Activated effector memory CD4-positive, alpha-beta T cell treated with Interleukin-2 at 50 U/mL for 16 hours (primary cell): ENCODE measurements around the gene PRDM2.

Source experiments
- DNase-seq: peaks from one replicate; pipeline ENCODE4 v3.0.0-alpha.2; 2020

The PRDM2 gene

DNA sequence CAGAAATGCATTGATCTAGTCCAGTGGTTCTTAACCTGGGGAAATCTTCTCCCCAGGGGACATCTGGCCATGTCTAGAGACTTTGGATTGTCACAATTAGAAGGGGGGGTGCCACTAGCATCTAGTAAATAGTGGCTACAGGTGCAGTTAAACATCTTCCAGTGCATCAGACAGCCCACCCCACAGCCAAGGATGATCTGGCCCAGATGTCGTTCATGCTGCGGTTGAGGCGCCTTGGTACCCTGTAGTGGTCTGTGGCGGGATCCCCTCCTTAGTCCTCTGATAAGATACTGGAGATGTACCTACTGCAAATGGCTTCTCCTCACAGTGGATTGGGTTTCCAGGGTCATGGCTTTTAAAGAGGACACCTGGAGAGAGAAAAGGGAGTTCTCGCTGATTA lies 69.8 kb downstream of the PRDM2 start:
- no peak for DNase-seq

DNA sequence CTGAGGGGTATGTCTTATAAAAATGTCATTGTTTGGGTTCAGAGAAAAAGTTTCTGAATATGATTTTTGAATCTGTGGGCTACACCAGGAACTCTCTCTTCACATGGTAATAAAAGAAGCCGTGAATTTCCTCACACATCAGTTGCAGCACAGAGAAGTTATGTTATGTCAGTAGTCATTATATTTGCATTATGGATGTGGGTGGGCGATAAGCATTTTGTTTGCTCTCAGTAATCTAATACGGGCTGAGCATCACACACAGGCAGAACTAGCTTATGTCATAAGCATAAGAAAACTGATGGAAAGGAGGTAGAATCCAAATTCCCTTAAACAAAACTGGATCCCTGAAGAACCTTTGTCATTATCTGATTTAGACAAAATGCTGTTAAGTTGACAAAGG lies 70.8 kb downstream of the PRDM2 start:
- no peak for DNase-seq

DNA sequence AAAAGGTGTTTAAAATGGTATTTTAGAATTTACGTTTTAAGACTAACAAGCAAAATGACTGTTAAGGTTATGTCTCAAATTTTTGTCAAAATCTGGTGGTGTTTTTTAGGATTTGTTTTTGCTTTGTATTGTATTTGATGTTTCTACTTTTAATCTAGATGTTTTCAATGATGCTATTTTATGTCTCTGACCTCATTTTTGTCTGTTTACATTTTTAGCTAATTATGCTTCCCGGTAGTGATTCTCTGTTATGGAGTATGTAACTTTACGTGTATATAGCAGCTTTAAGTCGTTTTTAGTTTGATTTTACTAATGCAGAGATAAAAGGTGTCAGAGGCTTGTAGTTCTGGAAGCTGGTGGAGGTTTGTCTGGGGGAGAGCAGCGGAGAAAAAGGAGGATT lies 71.8 kb downstream of the PRDM2 start:
- no peak for DNase-seq

DNA sequence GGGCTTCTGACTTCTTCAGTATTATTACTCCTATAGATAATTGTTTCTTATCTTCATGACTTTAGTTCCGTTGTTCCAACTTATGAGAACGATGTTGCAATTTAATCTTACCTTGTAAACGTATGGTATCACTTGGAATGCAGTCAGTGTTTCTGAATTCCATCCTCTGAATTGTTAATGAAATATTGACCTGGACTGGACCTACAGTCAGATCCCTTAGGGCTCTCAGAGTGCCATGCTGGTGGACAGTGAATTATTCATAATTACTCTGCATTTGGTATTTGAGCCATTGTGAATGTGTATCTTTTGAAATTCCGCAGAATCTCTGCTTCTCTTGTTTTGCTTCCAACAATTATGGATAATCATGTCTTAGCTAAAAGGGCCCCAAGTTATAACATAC lies 72.3 kb downstream of the PRDM2 start:
- no peak for DNase-seq

DNA sequence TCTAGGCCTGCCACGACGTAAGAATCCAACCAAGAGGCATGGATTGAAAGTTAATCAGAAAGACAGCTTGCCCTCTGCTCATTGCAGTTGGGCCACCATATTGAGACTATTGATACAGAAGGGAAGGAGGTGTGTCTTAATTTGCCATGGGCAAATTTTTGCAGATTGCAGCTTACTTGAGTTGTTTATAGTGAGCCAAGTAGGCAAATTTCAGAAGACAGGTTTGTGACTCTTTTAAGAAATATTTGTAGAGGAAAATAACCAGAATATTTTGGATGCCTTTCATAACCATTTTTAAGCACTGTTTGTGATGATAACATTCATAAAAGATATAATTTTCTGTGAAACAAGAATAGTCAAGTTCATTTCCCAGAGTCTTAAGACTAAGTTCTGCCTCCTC lies 74.1 kb downstream of the PRDM2 start:
- no peak for DNase-seq

DNA sequence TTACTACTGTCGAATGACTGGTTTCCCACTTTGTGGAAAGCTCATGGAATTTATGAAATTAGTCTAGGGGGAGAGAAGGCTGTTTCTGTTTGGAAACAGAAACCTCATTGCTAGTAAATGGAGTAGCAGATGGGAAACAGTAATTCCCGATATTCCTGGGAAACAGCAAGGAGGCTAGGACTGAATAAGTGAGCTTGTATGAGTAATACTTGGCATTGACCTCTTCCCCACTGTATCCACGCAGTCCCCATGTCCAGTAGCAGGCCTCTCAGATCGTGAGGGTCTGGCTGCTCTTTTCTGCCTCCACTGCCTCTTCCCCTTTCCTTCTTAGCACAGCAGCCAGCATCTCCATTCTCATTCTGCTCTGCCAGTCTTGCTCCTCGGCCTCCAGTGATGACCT lies 75.5 kb downstream of the PRDM2 start:
- no peak for DNase-seq

DNA sequence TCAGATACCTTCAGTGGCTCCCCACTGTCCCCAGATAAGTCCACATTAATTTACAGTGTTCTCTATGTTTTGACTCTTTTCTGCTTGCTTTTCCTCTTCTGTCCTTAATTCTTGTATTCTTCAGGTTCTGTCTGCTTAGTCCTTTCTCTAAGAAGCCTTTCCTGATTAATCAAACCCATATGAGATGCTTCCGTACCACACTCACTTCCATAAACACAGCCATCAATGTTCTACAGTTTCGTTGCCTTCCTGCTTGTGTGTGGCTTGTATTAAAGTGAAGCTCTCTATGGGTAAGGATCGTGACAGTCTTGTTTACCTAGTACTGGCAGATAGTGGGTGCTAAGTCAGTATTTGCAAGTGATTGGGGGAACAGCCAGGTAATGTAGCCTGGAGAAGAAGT lies 75.9 kb downstream of the PRDM2 start:
- no peak for DNase-seq

DNA sequence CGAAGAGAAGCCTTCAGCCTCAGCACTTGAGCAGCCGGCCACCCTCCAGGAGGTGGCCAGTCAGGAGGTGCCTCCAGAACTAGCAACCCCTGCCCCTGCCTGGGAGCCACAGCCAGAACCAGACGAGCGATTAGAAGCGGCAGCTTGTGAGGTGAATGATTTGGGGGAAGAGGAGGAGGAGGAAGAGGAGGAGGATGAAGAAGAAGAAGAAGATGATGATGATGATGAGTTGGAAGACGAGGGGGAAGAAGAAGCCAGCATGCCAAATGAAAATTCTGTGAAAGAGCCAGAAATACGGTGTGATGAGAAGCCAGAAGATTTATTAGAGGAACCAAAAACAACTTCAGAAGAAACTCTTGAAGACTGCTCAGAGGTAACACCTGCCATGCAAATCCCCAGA lies 78.4 kb downstream of the PRDM2 start:
- no peak for DNase-seq

DNA sequence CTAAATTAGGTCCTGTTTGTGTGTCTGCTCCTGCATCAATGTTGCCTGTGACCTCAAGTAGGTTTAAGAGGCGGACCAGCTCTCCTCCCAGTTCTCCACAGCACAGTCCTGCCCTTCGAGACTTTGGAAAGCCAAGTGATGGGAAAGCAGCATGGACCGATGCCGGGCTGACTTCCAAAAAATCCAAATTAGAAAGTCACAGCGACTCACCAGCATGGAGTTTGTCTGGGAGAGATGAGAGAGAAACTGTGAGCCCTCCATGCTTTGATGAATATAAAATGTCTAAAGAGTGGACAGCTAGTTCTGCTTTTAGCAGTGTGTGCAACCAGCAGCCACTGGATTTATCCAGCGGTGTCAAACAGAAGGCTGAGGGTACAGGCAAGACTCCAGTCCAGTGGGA lies 79.9 kb downstream of the PRDM2 start:
- no peak for DNase-seq

DNA sequence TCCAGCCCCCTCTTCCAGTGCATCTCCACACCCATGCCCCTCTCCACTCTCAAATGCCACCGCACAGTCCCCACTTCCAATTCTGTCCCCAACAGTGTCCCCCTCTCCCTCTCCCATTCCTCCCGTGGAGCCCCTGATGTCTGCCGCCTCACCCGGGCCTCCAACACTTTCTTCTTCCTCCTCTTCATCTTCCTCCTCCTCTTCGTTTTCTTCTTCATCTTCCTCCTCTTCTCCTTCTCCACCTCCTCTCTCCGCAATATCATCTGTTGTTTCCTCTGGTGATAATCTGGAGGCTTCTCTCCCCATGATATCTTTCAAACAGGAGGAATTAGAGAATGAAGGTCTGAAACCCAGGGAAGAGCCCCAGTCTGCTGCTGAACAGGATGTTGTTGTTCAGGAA lies 80.8 kb downstream of the PRDM2 start:
- DNase-seq = no peak

DNA sequence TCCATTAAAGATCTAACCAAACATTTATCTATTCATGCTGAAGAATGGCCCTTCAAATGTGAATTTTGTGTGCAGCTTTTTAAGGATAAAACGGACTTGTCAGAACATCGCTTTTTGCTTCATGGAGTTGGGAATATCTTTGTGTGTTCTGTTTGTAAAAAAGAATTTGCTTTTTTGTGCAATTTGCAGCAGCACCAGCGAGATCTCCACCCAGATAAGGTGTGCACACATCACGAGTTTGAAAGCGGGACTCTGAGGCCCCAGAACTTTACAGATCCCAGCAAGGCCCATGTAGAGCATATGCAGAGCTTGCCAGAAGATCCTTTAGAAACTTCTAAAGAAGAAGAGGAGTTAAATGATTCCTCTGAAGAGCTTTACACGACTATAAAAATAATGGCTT lies 81.2 kb downstream of the PRDM2 start:
- no peak for DNase-seq

DNA sequence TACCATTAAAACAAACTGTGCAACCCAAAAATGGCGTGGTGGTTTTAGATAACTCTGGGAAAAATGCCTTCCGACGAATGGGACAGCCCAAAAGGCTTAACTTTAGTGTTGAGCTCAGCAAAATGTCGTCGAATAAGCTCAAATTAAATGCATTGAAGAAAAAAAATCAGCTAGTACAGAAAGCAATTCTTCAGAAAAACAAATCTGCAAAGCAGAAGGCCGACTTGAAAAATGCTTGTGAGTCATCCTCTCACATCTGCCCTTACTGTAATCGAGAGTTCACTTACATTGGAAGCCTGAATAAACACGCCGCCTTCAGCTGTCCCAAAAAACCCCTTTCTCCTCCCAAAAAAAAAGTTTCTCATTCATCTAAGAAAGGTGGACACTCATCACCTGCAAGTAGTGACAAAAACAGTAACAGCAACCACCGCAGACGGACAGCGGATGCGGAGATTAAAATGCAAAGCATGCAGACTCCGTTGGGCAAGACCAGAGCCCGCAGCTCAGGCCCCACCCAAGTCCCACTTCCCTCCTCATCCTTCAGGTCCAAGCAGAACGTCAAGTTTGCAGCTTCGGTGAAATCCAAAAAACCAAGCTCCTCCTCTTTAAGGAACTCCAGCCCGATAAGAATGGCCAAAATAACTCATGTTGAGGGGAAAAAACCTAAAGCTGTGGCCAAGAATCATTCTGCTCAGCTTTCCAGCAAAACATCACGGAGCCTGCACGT lies 82.1 kb downstream of the PRDM2 start:
- no peak for DNase-seq

DNA sequence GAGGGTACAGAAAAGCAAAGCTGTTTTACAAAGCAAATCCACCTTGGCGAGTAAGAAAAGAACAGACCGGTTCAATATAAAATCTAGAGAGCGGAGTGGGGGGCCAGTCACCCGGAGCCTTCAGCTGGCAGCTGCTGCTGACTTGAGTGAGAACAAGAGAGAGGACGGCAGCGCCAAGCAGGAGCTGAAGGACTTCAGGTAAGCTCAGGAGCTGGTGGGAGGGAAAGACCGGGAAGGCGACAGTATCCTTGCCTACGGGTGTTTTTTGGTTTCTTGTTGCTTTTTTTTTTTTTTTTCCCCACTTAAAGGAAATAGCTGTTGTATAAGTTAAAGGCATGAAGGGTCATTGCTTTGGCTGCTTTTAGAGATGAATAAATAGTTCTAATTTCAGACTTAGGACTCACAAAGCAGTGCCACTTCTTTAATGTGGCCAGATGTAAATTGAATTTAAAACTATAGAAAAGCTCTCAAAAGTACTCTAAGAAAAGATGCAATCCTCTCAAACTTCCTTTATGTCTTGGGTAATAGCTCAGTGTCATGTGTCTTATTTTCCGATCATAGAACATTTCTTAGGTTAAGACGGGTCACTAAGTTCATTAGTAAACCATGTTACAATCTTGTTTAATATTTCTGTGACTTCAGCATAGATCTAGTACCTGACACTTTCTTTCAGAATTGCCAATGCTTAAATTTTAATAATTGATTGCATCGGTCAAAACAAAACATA lies 82.8 kb downstream of the PRDM2 start:
- no peak for DNase-seq

DNA sequence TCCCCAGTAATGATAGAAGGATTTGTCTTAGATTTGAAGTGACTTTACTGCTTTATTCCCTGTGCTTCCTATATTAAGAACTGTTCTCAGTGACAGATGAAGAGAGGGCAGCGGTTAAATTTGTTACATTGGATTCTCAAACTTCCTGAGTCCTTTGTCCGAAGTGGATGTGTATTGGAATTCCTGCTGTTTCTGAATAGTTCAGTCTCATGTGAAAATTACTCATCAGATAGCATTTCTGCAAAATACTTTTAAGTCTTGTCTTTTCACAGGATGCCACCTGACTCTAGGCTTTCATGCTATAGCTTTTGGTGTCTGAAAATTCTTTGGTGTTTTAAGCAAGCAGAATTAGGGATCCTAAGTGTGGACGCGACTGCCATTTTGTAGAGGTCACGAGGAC lies 83.6 kb downstream of the PRDM2 start:
- no peak for DNase-seq

DNA sequence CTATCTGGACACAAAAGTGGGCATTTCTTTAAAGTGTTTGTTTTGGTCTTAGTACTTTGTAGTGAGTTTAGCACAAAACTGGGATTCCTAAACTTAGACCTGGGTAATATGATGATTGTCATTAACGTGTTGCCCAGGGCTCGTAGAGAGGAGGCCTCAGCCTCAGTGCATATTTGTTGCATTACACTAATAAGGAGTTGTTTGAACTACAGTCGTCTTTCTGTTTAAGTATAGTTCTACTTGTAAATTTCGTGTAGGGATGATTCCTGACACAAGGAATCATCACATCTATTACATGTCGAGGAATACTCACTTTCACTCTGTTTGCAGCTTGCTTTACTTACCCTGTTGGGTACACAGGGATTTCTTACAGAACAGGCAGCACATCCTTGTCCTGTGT lies 85.0 kb downstream of the PRDM2 start:
- DNase-seq = no peak

DNA sequence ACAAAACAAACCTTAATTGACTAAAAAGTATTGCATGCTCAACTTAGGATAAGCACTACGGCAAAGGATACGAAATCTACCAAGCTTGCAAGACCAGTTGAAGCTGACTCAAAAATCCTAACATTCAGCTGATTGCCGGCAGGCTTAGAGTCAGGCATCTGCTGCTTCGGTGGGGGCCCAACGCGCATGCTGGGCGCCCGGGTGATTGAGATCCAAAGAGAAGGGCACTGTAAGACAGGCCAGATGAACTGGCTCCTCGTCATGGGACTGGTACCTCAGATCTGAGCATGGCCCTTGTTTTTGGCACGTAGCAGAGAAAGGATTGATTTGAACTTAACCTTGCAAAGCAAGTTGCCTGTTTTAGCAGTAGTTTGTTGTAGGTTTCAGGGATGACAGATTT lies 86.6 kb downstream of the PRDM2 start:
- no peak for DNase-seq

DNA sequence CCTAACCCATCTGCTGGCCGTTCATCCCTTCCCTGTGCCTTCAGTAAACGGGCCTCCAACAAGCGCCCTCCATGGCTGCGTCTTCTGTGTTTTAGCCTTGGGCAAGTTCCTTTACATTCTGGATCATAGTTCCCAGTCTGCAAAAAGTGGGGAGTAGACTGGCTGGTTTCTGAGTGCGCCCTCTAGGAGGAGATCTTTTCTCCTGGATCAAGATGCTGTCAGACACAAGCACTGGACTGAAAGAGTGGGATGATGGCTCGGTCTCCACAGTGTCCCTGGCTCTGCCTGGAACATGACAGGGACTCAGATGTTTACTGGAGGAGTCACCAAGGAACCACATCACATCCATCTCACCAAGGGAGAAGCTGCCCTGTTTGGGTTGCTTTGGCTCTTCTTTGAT lies 88.8 kb downstream of the PRDM2 start:
- DNase-seq = no peak

DNA sequence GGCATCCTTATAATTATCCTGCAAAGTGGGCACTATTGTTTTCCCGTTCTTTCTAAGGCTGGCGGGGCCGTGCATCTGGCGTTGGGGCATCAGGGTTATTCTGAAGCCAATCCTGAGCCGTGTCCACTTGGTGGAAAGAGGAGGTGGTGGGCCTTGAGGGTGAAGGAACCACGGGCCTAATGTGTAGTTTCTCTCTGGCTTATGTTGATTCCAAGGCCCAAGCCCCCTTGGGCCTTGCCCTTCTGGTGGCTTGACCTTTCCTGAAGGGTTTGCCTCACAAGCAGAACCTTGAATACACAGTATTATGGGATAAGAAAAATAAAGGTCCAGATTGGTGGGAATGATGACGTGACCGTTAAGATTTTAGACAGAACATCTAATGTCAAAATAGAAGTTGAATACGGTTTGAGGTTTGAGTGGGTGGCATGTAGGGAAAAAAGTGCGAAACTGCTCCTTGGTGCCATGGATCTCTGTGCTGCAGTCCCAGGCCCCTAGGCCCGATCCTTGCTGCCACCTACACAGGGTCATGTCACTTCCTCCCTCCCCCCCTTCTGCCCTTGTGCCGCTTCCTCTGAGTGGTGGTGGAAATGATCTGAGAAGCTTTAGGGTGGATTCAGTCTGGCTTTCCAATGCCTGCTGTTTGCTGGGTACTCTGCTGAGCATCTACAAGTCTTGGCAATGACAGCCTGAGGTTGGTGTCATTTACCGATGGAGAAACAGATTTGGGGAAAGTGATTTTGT lies 90.5 kb downstream of the PRDM2 start:
- no peak for DNase-seq

DNA sequence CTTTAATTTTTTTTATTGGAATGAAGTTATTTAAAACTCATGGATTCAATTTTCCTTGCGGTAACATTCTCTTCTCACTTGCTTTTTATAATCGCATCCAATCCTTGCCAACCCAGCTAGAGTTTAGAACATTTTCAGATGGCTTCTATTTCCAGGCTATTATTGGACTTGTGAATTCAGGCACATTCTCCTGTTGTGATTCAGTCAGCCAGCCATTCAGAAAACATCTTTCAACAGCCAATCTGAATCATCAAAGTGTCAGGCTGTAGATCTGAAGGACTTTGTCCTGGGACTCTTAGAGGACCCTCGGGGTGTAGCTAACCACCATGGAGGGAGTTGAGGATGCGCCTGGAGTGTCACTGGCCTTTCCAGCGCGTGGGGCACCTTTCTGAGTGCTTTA lies 92.4 kb downstream of the PRDM2 start:
- no peak for DNase-seq

DNA sequence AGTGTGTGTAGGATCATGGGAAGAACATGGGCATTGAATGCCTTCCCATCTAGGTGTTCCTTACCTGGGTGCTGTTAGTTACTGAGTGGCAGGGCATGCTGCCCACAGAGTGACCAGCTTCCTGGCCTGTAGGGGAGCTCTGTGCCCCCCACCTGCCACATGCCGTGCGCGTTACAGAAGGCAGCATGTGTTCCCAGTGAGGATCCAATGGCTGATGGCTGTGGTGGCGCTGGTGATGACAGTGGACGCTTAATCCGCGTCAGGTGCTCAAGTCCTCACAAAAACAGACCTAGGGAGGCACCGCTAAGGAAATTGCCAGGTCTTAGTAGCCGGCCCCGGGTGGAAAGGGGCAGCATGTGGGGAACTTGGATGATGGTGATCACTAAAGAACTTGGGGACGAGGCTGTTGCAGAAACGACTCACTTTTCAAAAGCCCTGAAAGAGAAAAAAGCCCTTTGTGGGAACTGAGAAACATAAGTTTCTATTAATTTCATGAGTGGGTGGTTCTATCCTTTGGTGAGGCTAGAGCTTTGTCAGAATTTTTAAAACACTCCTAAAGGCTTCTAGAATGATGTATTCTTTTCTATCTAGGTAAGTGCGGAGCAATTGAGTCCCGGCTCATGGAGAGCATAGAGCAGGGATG lies 93.2 kb downstream of the PRDM2 start:
- DNase-seq = no peak

DNA sequence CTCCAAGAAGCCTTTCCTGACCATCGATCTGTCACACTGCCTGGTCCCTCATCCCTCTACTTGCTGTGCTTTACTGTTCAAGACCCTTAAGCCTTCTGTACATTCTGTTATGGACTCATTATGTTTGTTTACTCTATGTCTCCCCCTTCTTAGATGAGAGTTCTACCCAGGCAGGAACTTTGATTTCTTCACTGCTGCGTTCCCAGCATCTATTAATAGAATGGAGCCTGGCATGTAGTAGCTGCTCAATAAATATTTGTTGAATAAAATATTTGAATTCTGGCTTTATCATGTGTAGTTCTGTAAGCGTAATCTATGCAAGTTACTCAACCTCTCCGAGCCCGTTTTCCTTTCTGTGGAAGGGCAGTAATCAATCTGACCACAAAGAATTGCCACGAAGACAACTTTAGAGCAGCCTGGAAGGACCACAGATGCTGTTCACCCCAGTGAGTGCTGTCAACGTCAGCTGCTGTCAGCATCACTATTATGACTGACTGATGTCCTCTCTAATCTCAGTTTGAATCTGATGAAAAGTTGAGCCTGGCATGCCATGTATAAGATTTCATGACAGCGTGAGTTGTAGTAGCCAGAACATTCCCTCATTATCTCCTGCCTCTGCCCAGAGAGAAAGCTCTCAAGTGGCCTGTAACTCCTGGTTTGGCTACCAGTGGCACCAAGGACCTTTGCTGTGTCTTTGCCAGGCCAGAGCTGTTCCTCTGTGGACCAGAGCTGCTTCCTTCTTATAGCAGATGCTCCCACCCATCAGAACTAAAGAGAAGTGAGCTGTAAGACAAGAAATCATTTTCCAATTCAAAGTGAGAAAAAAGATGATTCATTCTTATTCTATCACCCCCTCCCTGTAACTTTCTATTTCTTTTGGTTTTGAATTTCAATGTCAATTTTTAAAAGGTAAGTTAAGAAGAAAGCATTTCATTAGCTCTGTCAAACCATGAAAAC lies 94.5 kb downstream of the PRDM2 start:
- DNase-seq = no peak

DNA sequence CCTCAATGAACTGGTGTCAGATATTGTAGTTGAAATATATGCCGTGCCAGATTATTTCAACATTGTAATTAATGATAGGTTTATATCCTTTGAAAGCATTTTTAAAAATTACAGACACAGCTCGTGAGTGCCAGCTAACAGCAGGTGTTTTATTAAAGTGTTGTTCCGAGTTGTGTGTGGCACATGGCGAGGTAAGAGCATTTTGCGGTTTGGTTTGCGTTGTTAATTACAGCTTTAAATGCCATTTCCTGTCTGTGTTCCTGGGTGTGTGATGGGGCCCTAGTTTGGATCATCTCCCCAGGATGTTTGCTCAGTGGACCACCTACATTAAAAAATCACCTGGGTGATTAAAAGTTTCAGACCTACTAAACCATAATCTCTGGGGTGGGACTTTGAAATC lies 97.4 kb downstream of the PRDM2 start:
- DNase-seq = no peak

DNA sequence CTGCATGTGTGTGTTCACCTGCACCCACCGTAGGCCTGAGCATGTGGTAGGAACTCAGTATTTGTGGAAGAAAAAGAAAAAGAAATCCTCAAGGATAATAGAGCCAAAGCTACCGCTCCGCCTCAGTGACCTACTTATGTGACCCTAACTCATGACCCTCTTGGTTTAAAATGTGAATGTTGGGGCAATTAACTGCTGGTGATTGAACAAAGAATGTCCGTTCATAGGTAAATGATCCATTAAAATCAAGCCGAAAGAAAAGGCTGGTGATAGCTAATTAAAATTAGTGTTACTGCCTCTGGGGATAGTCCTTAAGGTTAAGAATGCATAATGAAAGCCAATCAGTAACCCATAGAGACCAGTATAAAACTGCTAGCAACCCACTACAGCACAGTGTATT lies 98.1 kb downstream of the PRDM2 start:
- no peak for DNase-seq
